Measurements from ENCODE around the gene EFCAB6.

Gene EFCAB6

GRCh38 chr22:43541462-43542407, 270.4 kb downstream of the EFCAB6 start:
- no peak for DNase-seq

GRCh38 chr22:43541022-43541421, 271.1 kb downstream of the EFCAB6 start:
- no peak for DNase-seq

- no peak for DNase-seq
Measured at GRCh38 chr22:43540529-43540923, 271.6 kb downstream of the EFCAB6 start.

- DNase-seq: no peak
Measured at GRCh38 chr22:43539572-43540528, 272.3 kb downstream of the EFCAB6 start.

GRCh38 chr22:43537019-43537585, 275.0 kb downstream of the EFCAB6 start:
- no peak for DNase-seq

GRCh38 chr22:43535741-43536140, 276.4 kb downstream of the EFCAB6 start:
- DNase-seq: no peak

GRCh38 chr22:43535336-43535735, 276.8 kb downstream of the EFCAB6 start:
- no peak for DNase-seq

GRCh38 chr22:43534916-43535315, 277.2 kb downstream of the EFCAB6 start:
- no peak for DNase-seq

GRCh38 chr22:43533656-43534428, 278.3 kb downstream of the EFCAB6 start:
- DNase-seq: no peak

- no peak for DNase-seq
Measured at GRCh38 chr22:43533156-43533530, 279.0 kb downstream of the EFCAB6 start.

GRCh38 chr22:43532301-43533155, 279.6 kb downstream of the EFCAB6 start:
- no peak for DNase-seq

GRCh38 chr22:43531651-43532050, 280.5 kb downstream of the EFCAB6 start:
- no peak for DNase-seq

- DNase-seq: no peak
Measured at GRCh38 chr22:43530349-43531201, 281.5 kb downstream of the EFCAB6 start.

GRCh38 chr22:43529934-43530333, 282.2 kb downstream of the EFCAB6 start:
- no peak for DNase-seq

GRCh38 chr22:43529461-43529860, 282.6 kb downstream of the EFCAB6 start:
- no peak for DNase-seq

- no peak for DNase-seq
Measured at GRCh38 chr22:43528601-43529360, 283.3 kb downstream of the EFCAB6 start.

GRCh38 chr22:43526946-43527345, 285.2 kb downstream of the EFCAB6 start:
- DNase-seq: no peak

- DNase-seq: no peak
Measured at GRCh38 chr22:43526117-43526655, 285.9 kb downstream of the EFCAB6 start.

GRCh38 chr22:43521716-43522115, 290.4 kb downstream of the EFCAB6 start:
- no peak for DNase-seq

Measured in OCI-M1 (cell line).